Tibial artery (tissue), 4 donors: ENCODE results near the gene SUCLG2.

Source experiments
- DNase-seq, 2 donors: peaks; one replicate each; pipeline ENCODE4 v3.0.0-alpha.2; 2019
- H3K27ac ChIP-seq, 2 donors: fragments of 200-600 bp; sonication (generic) in 1 of 2; 1 replicate in 1 of 2; 2 replicates in 1 of 2; pipeline ENCODE4 v1.5.1; 2018 to 2019; ENCODE audit warnings: mild to moderate bottlenecking in 1 of 2
- H3K27me3 ChIP-seq, 2 donors: fragments of 200-600 bp; sonication (generic) in 1 of 2; one replicate each; pipeline versions ENCODE4 v1.5.1 to v1.6.0; 2016 to 2019
- H3K36me3 ChIP-seq, 3 donors: fragments of 200-600 bp; sonication (generic) in 2 of 3; one replicate each; pipeline ENCODE4 v1.5.1; 2016 to 2019; ENCODE audit warnings: mild to moderate bottlenecking in 2 of 3
- H3K4me1 ChIP-seq, 4 donors: fragments of 200-600 bp; sonication (generic) in 2 of 4; 1 replicate in 3 of 4; 2 replicates in 1 of 4; pipeline ENCODE4 v1.5.1; 2016 to 2019
- H3K4me3 ChIP-seq, 2 donors: fragments of 200-600 bp; sonication (generic) in 1 of 2; 1 replicate in 1 of 2; 2 replicates in 1 of 2; pipeline ENCODE4 v1.5.1; 2018 to 2019; ENCODE audit warnings: mild to moderate bottlenecking in 2 of 2
- H3K9me3 ChIP-seq, 3 donors: fragments of 200-600 bp; sonication (generic) in 1 of 3; one replicate each; pipeline ENCODE4 v1.5.1; 2016 to 2019
- intact Hi-C: fragments of 100-400 bp; cut with DNase I; formaldehyde crosslinking; loops from one replicate; pipeline ENCODE4 v1.15.0; 2023; ENCODE audit warnings: low total_unique reads
- TF ChIP-seq, protein P1 (sequence below), 2 experiments: fragments of 200-600 bp in 1 of 2; fragments of 450-650 bp in 1 of 2; IDR thresholded peaks; one replicate each; pipeline ENCODE4 v1.5.1; 2017 to 2019; ENCODE audit warnings: antibody characterized with exemption in 2 of 2, mild to moderate bottlenecking in 1 of 2, moderate library complexity in 1 of 2

SUCLG2 gene

GRCh38 chr3:67389176-67389575 is 265.2 kb downstream of the SUCLG2 start:
- H3K4me1 ChIP-seq, result peaks cover 0 to 13% (median 11%) of the 10 kb centered on the region in 4 donors
- H3K9me3 ChIP-seq, result no peaks in the 10 kb centered on the region
- H3K27me3 ChIP-seq, result no peaks in the 10 kb centered on the region
- intact Hi-C loops, result loop anchor here (10.0 kb wide), 1 partner anchor 1486 kb away; no protein-coding TSS in a partner anchor
- no peak overlapping the region for H3K4me3 ChIP-seq
- peaks cover 0 to 6% (median 3%) of the 10 kb centered on the region in 3 donors for H3K36me3 ChIP-seq
- TF ChIP-seq, protein P1, sequence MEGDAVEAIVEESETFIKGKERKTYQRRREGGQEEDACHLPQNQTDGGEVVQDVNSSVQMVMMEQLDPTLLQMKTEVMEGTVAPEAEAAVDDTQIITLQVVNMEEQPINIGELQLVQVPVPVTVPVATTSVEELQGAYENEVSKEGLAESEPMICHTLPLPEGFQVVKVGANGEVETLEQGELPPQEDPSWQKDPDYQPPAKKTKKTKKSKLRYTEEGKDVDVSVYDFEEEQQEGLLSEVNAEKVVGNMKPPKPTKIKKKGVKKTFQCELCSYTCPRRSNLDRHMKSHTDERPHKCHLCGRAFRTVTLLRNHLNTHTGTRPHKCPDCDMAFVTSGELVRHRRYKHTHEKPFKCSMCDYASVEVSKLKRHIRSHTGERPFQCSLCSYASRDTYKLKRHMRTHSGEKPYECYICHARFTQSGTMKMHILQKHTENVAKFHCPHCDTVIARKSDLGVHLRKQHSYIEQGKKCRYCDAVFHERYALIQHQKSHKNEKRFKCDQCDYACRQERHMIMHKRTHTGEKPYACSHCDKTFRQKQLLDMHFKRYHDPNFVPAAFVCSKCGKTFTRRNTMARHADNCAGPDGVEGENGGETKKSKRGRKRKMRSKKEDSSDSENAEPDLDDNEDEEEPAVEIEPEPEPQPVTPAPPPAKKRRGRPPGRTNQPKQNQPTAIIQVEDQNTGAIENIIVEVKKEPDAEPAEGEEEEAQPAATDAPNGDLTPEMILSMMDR (IDR thresholded peaks at IDR 0.05), result no peak
- no peak for DNase-seq
- no peak overlapping the region for H3K27ac ChIP-seq

- peaks cover 0 to 6% (median 3%) of the 10 kb centered on the region in 3 donors for H3K36me3 ChIP-seq
- H3K4me1 ChIP-seq, result peaks cover 0 to 17% (median 13%) of the 10 kb centered on the region in 4 donors
- H3K27ac ChIP-seq, result no peak overlapping the region
- no peaks in the 10 kb centered on the region for H3K27me3 ChIP-seq
- DNase-seq, result no peak
- no peak overlapping the region for H3K4me3 ChIP-seq
- intact Hi-C loops, result loop anchor here (10.0 kb wide), 1 partner anchor 1486 kb away; no protein-coding TSS in a partner anchor
- no peaks in the 10 kb centered on the region for H3K9me3 ChIP-seq
- TF ChIP-seq, protein P1 (IDR thresholded peaks at IDR 0.05), result no peak
Observed at GRCh38 chr3:67388738-67389137, 265.7 kb downstream of the SUCLG2 start.

DNA sequence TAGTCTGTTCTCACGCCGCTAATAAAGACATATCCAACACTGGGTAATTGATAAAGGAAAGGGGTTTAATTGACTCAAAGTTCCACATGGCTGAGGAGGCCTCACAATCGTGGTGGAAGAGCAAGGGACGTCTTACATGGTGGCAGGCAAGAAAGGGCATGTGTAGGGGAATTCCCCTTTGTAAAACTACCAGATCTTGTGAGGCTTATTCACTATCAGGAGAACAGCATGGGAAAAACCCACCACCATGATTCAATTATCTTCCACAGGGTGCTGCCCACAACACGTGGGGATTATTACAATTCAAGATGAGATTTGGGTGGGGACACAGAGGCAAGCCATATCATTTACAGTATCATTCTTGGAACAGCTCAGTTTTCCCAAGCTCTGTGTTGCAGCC is 268.0 kb downstream of the SUCLG2 start:
- H3K9me3 ChIP-seq, result no peaks in the 10 kb centered on the region
- no peak overlapping the region for H3K27ac ChIP-seq
- intact Hi-C loops, result loop anchor here (10.0 kb wide), 1 partner anchor 1488 kb away; no protein-coding TSS in a partner anchor
- no peak overlapping the region for H3K4me3 ChIP-seq
- peaks cover 0 to 37% (median 22%) of the 10 kb centered on the region in 4 donors for H3K4me1 ChIP-seq
- no peak for DNase-seq
- no peaks in the 10 kb centered on the region for H3K27me3 ChIP-seq
- TF ChIP-seq, protein P1 (IDR thresholded peaks at IDR 0.05), result no peak
- H3K36me3 ChIP-seq, result no peaks in the 10 kb centered on the region

DNA sequence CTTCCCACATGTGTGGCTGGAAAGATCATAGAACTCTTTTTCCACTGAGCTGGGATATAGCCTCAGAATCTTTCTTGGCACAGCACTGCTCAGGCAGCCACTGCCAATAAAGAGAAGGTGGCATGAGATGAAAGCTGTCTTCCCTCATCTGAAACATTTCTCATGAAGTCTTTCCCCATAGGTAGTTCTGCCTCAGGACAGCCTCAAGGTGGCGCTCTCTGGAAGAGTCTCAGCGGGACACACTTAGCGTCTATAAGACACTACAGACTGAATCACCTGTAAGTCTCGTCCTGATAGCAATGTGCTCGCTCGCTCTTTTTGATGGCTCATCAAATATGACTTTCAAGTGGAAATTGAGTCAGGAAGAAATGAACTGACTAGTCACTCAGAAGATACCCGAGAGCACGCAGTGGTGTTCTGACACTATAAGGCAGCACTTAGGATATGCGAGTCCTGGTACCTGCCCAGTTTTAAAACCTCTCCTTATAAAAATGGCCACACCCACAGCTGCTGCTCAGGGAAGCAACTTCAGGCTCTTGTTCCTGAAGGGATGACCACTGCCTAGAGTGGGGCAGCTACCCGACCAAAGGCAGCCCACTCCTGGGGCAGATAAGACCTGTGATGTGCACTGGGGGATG is 269.5 kb downstream of the SUCLG2 start:
- H3K4me1 ChIP-seq, result peaks cover 0 to 37% (median 22%) of the 10 kb centered on the region in 4 donors
- no peaks in the 10 kb centered on the region for H3K36me3 ChIP-seq
- no peak for DNase-seq
- TF ChIP-seq, protein P1 (IDR thresholded peaks at IDR 0.05), result no peak
- no peaks in the 10 kb centered on the region for H3K27me3 ChIP-seq
- no peaks in the 10 kb centered on the region for H3K9me3 ChIP-seq
- H3K4me3 ChIP-seq, result no peak overlapping the region
- H3K27ac ChIP-seq, result no peak overlapping the region
- intact Hi-C loops, result loop anchor here (10.0 kb wide), 1 partner anchor 1490 kb away; no protein-coding TSS in a partner anchor

- no peak overlapping the region for H3K27ac ChIP-seq
- peaks cover 0 to 7% (median 4%) of the 10 kb centered on the region in 3 donors for H3K36me3 ChIP-seq
- no peaks in the 10 kb centered on the region for H3K27me3 ChIP-seq
- H3K4me3 ChIP-seq, result no peak overlapping the region
- no peak for DNase-seq
- intact Hi-C loops, result loop anchor here (10.0 kb wide), 1 partner anchor 1491 kb away; no protein-coding TSS in a partner anchor
- H3K4me1 ChIP-seq, result peaks cover 0 to 37% (median 22%) of the 10 kb centered on the region in 4 donors
- H3K9me3 ChIP-seq, result no peaks in the 10 kb centered on the region
- TF ChIP-seq, protein P1 (IDR thresholded peaks at IDR 0.05), result no peak
Observed at GRCh38 chr3:67384016-67384415, 270.4 kb downstream of the SUCLG2 start.
